GM18499 (cell line): Measurements from ENCODE around the gene MAPK8IP3.
"Not testable (repeated sequence)": the region's sequence is repeated elsewhere in the genome, so short reads cannot be mapped to it uniquely, and the experiment has no call there.

Source experiments
- ATAC-seq: cut with Tn5 transposase; IDR thresholded peaks from one replicate; pipeline ENCODE4 v1.9.1; 2021; ENCODE audit warnings: moderate number of reproducible peaks; ENCODE audit not compliant: insufficient read depth, unreplicated experiment

The MAPK8IP3 gene

DNA sequence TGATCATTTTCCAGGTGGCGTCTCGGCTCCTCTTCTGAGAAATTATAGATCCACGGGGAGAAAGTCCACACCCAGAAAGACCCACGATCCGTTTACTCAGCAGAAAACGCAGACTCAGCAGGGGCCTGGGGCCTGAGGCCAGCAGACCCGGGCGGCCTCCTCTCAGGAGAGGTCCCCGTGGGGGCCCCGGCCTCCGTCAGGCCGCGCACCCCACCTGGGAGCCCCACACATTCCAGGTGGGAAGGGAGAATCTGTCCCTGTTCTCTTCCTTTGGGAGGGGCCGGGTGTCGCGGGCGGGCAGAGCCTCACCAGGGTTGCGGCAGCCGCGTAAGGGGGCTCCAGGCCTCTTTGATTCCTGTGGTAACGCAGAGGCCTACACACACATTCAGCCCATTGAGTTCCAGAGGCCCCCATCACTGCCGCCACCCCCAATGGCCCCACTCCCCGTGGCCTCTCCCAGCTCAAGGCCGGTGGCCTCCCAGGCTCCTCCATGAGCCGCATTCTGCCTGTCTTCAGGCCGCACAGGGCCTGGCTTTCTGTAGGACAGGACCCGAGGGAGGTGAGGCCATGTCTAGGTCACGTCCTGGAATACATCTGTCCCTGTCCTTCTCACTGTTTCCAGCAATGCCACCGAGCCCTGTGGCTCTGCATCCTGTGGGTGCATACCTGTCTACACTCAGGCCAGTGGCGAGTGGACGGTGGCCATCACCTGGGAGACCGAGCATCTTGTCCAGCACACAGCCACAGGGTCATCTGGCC lies 89.1 kb downstream of the MAPK8IP3 start:
- ATAC-seq: no peak

DNA sequence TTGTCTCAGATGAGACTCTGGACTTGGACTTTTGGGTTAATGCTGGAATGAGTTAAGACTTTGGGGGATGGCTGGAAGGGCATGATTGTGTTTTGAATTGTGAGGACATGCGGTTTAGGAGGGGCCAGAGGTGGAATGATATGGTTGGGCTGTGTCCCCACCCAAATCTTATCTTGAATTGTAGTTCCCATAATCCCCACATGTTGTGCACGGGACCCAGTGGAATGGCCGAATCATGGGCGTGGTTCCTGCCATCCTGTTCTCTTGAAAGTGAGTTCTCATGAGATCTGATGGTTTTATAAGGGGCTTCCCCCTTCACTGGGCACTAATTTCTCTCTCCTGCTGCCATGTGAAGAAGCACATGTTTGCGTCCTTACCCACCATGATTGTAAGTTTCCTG lies 93.3 kb downstream of the MAPK8IP3 start:
- ATAC-seq: not testable (repeated sequence)

DNA sequence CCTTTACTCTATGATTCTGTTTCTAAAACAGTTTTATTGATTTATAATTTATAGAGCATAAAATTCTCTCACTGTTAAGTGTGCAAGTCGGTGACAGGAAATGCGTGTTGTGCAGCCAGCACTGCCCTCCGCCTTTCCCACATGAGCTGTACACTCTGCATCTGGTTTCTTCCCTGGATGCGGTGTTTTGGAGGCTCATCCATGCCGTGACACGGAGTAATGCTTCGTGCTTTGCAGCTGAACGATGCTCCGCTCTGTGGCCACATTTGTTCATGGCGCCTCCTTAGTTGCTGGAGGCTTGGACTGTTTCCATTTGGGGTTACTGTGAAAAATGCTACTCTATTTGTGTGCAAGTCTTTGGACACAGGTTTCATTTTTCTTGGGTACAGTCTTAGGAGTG lies 94.7 kb downstream of the MAPK8IP3 start:
- ATAC-seq: no peak

DNA sequence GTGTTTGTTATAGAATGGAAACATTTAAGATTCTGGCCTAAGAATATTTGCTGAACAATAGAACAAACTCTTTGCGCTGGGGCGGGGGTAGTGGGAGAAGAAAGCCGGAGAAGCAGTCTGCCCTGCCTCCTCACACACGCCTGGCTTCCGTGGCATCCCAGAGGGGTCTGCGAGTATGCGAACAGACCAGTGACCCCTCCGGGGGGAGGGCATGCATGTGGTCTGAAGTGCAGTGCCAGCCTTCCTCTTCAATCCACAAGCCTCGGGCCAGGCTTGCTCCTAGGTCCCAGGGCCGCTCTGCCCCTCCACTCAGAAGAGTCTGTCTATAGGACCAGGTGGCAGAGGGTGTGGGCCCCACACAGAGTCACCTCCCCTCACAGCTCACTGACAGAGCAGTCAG lies 101.6 kb downstream of the MAPK8IP3 start:
- no peak for ATAC-seq

GRCh38 chr16:1808691-1809090 lies 102.7 kb downstream of the MAPK8IP3 start:
- ATAC-seq: no peak

- ATAC-seq: no peak
Observed at GRCh38 chr16:1809281-1809801, 103.3 kb downstream of the MAPK8IP3 start.

GRCh38 chr16:1810106-1810505 lies 104.1 kb downstream of the MAPK8IP3 start:
- ATAC-seq: no peak

GRCh38 chr16:1810536-1810935 lies 104.5 kb downstream of the MAPK8IP3 start:
- no peak for ATAC-seq

- ATAC-seq: no peak
Observed at GRCh38 chr16:1812732-1813163, 106.8 kb downstream of the MAPK8IP3 start.

DNA sequence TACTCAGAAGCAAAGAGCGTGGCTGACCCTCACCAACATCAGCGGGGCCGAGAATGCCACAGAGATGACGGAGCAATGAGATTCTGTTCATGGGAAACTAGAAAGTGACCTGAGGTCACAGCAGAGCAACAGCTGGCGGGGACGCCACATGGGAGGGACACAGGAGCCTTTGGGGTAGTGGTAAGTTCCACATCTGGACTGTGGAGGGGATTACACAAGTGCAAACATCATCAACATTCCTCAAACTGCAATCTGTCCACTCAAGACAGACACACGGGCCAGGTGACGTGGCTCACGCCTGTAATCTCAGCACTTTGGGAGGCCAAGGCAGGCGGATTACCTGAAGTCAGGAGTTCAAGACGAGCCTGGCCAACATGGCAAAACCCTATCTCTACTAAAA lies 109.5 kb downstream of the MAPK8IP3 start:
- no peak for ATAC-seq

DNA sequence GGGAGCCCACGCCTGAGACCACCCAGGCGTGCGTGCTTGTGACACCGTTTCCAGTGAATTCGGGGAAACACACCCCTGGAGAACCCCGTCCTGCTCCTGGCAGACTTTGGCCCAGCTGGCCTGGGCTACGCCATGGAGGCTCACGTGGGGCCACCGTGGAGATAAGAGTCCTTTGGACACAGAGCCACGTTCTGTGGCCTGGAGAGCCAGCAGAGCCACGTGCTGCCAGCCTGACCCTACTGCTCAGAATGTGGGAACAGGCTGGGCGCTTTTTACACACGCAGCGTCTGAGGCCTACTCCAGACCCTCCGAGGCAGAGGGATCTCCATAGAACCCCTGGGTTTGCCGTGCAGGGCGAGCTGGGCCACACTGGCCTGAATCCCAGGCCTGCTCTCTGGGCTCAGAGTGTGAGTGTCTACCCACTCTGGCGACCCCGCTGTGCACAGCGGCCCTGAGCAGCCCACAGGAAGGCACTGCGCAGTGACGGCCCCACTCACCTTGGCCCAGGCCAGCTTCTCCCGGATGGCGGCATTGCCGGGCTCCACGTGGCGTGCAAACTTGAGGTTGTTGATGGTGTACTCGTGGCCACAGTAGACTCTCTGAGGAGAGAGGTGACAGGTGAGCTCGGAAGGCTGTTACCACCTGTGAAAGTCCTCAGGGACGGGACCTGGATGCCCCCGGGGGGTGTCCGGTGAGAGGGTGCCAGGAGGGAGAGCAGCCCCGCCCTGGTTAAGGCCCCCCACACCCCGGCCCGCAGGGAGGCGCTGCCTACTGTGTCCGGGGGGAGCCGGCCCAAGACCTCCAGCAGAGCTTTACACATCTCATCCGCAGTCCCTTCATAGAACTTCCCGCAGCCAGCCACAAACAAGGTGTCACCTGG lies 110.6 kb downstream of the MAPK8IP3 start:
- no peak for ATAC-seq

DNA sequence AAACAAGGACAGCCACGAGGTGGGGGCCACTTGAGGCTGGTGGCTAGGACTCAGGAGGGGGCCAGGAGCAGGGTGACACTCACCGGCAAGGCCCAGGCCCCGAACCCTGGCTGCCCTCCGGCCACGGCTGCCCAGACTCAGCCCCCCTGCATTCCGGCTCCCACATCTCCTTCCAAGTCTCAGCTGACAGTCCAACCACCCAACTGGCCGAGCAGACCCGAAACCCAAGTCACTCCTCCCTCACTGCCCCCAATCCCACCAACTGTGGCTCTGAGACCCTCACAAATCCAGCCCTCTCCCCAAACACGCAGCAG lies 111.2 kb downstream of the MAPK8IP3 start:
- ATAC-seq: no peak

- no peak for ATAC-seq
Observed at GRCh38 chr16:1817716-1818115, 111.7 kb downstream of the MAPK8IP3 start.

DNA sequence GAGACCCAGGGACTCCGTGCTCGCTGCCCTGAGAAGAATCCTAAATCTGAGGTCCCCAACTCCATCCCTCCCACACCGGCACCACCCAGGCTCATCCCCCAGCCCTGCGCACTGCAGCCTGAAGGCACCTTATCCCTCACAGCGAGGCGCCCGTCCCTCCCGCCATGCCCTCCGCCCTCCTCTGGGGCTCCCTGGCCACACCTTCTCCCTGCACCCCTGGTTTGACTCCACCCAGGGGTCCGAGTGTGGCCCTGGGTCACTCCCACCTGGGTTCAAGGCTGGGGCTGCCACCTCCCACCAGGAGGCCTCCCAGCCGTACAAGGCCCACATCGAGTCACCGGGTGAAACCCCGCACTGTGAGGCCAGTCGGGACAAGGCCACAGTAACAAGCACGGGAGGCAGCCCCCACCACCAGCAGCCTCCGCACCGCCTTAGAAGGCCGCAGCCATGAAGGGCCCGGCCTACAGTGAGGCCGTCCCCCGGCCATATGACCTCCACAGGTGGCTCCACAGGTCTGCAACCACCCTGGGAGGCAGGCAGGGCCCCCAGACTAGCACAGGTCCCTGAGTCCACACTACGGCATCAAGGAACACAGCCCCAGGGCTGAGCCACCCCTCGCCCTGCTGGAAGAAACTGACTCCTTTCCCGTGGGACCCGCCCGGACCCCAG lies 112.3 kb downstream of the MAPK8IP3 start:
- ATAC-seq: no peak

DNA sequence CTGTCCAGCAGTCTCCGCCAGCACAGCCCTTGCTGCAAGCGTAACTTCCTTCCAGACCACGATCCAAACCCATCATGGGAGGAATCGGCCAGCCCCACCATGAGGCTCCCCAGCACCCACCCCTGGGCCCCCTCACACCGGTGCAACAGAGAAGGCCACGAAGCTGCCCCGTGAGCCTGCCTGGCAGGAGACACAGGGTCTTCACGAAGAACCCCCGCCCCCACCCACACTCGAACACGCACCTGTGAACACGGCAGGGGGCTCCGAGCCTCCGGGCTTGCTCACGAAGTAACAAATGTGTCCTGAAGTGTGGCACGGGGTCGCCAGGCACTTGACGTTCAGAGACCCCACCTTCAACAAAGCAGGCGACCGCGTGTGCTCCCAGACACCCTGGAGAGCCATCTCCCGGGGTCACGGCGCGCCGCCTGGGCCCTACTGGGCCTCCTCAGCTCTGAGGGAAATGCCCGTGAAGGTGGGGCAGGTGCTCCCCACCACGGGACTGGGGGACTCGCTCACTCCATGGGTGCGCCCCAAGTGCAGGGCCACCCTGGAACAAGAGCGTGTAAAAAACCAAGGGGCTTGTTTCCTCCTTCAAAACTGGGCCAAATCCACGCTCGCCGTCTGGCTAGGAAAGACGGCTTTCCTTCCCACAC lies 113.0 kb downstream of the MAPK8IP3 start:
- ATAC-seq: no peak

DNA sequence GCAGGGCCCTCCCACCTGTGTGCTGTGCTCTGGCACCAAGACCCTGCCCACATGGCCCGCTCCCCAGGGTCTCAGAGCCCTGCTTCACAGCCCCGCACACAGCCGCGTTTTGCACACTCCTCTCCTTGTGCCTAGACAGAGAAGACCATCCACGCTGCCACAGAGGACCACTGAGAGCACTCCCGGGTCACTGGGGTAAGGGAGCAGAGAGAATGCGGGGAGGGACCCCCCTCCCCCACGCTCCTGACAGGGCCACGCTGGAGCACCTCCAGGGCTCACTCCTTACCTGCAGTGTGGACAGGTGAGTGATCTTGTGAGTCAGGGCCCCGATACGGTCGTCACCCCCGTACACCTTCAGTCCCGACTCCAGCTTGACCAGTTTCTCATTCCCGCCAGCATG lies 113.6 kb downstream of the MAPK8IP3 start:
- no peak for ATAC-seq
